ENCODE measurements around the gene SPATA7. TPM values are rescaled to one million over a fixed set of nuclear protein-coding genes. Genes with fewer than 3 reads are reported as not detected.

SPATA7 gene
- total RNA-seq, 2 donors from 2014 or later: 8.9 to 14.3 TPM

GRCh38 chr14:88481794-88482193, 96.3 kb downstream of the SPATA7 start:
- peaks cover 20 to 26% of the 10 kb centered on the region in 2 donors for H3K36me3 ChIP-seq (replicated peaks in 1 of 2; ENCODE audit: insufficient read depth in 1 of 2, low read depth in 2 of 2)
- ATAC-seq: no peak
- no peak overlapping the region for H3K27ac ChIP-seq
- no peaks in the 10 kb centered on the region for H3K9me3 ChIP-seq
- WGBS, 2 donors: 81 to 93% methylated on average over 6 to 7 of the region's 7 CpGs
- H3K27me3 ChIP-seq: no peaks in the 10 kb centered on the region
- DNase-seq: no peak
- H3K4me1 ChIP-seq: no peaks in the 10 kb centered on the region
- intact Hi-C loops (cut with DNase I): no loop called here
- no peak for TF ChIP-seq CTCF (IDR thresholded peaks at IDR 0.05)
- no peak overlapping the region for H3K4me3 ChIP-seq

- WGBS, 2 donors: 89 to 90% methylated on average over 3 of the region's 3 CpGs
- ATAC-seq (no peak), DNase-seq (no peak)
- H3K9me3 ChIP-seq: no peaks in the 10 kb centered on the region
- intact Hi-C loops (cut with DNase I): no loop called here
- H3K36me3 ChIP-seq (replicated peaks in 1 of 2; ENCODE audit: insufficient read depth in 1 of 2, low read depth in 2 of 2): peaks cover 20 to 24% of the 10 kb centered on the region in 2 donors
- no peak overlapping the region for H3K27ac ChIP-seq
- H3K4me3 ChIP-seq: no peak overlapping the region
- no peaks in the 10 kb centered on the region for H3K4me1 ChIP-seq
- no peak for TF ChIP-seq POLR2A (IDR thresholded peaks at IDR 0.05)
- no peaks in the 10 kb centered on the region for H3K27me3 ChIP-seq
Measured at GRCh38 chr14:88482524-88482923, 97.1 kb downstream of the SPATA7 start.

Other genes starting within 250 kb of the SPATA7 start
- gene KCNK10, start 62.4 kb upstream of the SPATA7 start, total RNA-seq: 1 to 10 TPM; 1.6 to 3.3 TPM
- 10 to 100 TPM; 10.5 to 10.9 TPM for gene PTPN21, start 169.3 kb downstream of the SPATA7 start, total RNA-seq
- gene ZC3H14, start 177.4 kb downstream of the SPATA7 start, total RNA-seq: 10 to 100 TPM; 38.6 to 48.5 TPM

Measured in body of pancreas (tissue), 4 donors.